C4-2B (cell line): Measurements from ENCODE around the gene EML6.

Source experiments
- H3K27ac ChIP-seq: fragments of 450-650 bp; 2 replicates; pipeline ENCODE4 v1.5.1; 2017
- ZFX ChIP-seq: fragments of 450-650 bp; IDR thresholded peaks from 2 replicates; pipeline ENCODE4 v1.6.1; 2017
- TF ChIP-seq, protein P1 (sequence below): fragments of 450-650 bp; conservative IDR thresholded peaks from 2 replicates; pipeline ENCODE4 v1.5.1; 2017; ENCODE audit warnings: mild to moderate bottlenecking

EML6 gene

DNA sequence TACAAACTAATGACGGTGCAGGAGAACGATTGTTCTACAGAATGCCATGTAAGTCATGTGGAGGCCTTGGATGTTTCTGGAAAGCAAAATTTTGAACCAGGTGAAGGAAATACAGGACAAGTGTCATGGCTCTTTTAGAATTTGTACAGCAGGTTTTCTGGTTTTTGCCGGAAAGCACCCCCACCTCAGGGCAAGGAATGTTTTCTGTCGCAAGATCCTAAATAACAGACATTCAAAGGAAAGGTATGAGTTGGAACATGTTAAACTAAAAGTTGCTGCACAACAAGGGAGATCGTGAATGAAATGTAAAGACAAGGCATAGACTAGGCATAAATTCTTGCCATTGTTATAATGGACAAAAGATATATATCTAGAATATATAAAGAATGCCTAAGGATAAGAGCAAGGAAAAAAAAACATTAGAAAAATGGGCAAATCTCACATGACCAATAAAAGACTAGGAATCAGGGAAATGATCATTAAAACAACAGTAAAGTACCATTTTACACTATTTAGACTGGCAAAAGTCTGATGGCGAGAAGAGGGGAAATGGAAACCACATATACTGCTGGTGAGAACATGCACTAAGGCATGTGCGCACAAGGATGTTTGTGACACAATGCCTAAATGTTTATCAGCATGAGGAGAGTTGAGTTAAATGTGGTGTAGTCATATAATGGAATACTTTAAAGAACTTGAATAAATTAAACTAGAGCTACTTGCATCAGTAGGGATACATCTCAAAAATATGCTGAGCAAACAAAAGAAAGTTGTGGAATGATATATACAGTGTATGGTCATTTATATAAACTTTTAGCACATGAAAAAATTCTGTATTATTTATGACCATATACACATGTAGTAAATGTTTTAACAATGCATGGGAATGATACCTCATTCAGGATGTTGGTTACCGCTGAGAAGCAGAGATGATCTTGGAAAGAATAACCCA is 127.0 kb downstream of the EML6 start:
- no peak overlapping the region for H3K27ac ChIP-seq
- TF ChIP-seq, protein P1, sequence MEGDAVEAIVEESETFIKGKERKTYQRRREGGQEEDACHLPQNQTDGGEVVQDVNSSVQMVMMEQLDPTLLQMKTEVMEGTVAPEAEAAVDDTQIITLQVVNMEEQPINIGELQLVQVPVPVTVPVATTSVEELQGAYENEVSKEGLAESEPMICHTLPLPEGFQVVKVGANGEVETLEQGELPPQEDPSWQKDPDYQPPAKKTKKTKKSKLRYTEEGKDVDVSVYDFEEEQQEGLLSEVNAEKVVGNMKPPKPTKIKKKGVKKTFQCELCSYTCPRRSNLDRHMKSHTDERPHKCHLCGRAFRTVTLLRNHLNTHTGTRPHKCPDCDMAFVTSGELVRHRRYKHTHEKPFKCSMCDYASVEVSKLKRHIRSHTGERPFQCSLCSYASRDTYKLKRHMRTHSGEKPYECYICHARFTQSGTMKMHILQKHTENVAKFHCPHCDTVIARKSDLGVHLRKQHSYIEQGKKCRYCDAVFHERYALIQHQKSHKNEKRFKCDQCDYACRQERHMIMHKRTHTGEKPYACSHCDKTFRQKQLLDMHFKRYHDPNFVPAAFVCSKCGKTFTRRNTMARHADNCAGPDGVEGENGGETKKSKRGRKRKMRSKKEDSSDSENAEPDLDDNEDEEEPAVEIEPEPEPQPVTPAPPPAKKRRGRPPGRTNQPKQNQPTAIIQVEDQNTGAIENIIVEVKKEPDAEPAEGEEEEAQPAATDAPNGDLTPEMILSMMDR = no peak
- TF ChIP-seq ZFX = no peak

DNA sequence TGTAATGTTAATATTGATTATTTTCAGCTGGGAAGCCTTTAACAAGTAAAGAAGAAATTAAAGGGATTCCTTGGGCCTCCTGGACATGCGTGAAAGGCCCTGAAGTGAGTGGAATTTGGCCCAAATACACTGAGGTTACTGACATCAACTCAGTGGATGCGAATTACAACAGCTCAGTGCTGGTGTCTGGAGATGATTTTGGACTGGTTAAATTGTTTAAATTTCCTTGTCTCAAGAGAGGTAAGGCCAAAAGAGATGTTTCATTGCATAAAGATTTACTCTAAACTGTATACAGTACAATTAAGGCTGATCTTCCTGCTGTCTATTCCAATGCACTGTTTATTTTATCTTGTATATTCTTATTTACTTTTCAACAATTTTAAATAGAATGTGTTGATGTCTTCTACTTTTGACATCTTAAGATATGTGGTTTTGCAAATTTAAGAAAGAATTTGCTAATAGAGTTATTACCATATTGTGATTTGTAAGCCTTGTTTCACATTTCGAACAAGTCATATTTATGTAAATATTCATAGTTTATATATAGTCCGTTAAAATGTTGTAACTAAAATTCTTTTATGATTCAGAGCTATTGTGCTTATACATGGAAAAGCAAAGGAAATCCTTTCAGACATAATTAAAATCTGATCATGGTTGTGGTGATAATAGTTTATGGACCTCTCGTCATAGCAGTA is 130.3 kb downstream of the EML6 start:
- no peak for TF ChIP-seq ZFX
- TF ChIP-seq, protein P1 = no peak
- H3K27ac ChIP-seq = no peak overlapping the region

DNA sequence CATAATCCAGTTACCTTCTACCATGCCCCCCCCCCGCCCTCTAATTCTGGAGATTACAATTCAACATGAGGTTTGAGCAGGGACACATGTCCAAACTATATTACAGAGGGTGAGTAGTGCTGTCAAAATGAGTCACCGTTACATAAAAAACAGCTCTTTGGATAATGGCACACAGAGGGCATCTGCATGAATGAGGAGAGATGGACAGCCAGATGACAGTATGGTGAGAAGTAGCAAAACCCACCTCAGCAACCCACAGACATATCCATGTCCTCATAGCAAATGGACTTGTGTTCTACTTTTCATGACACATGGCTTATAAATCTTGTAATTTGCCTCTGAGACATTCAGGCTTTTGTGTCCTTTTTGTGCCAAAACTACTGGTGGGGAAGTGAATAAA is 132.0 kb downstream of the EML6 start:
- no peak for TF ChIP-seq ZFX
- TF ChIP-seq, protein P1 = no peak
- no peak overlapping the region for H3K27ac ChIP-seq

DNA sequence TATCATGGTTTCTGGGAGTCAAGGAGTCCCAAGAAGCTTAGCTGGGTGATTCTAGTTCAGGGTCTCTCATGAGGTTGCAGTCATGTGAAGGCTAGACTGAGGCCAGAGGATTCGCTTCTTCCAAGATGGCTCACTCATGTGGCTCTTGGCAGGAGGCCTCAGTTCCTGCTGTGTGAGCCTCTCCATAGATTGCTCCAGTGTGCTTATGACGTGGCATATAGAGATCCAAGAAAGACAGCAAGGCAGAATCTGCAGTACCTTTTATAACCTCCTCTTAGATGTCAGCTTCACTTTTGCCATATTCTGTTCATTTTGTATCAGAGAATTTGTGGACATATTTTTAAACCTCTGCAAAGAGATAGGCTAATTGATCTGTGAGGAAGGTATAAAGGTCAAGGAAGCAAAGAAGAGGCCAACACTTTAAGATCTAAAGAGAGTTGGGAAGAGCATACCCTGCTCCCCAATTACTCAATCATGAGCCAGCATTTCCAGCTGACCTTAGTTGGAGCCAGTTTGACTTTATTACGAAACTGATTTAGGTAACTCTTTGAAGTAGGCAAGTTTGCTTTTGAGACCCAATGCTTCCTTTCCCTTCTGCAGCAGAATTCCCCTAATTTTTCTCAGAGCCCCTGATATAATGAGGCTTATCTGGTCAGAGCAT is 134.7 kb downstream of the EML6 start:
- no peak overlapping the region for H3K27ac ChIP-seq
- no peak for TF ChIP-seq ZFX
- TF ChIP-seq, protein P1 = no peak

DNA sequence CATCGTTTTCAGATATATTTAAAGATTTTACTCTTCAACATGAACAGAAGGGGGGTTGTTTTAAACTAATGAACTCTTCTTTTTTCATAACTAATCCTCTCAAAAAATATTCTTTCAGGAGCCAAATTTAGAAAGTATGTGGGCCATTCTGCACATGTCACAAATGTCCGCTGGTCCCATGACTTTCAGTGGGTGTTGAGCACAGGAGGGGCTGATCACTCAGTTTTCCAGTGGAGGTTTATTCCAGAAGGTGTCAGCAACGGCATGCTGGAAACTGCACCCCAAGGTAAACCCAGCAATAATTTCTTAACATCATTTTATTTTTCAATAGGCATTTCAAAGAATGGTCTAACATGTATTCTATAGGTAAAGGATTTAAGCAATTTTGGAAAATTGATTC is 136.0 kb downstream of the EML6 start:
- no peak overlapping the region for H3K27ac ChIP-seq
- TF ChIP-seq, protein P1 = no peak
- TF ChIP-seq ZFX = no peak

DNA sequence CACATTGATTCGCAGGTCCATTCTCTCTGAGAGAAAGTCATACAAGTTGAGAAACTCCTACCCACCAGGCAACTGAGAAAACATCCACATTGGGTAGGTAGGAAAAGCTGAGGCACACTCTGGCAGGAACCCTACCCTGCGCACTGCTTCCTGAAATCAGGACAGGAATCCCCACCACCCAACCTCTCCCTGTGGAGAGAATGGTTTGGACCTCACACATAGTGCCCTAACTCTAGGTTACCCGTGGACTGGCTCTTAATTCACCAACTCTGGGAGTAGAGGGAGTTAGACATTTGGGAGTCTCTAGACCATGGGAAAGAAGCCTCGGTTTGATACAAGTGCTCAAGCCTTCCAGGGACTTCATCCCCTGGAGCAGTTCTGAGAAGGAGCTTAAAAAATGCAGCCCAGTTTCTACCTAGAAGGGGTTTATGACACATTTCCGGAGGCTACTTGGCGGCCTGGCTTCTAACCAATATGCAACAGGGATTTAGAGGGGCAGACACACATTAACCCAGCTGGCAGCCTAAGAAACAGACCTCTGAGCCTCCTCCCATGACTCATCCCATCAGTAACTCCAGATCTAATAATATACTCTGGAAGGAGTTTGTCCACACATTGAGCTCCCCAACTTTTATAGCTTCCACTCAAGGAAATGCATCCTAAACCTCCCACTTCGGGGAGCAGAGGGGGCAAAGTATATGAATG is 136.7 kb downstream of the EML6 start:
- TF ChIP-seq, protein P1 = no peak
- TF ChIP-seq ZFX = no peak
- H3K27ac ChIP-seq = no peak overlapping the region
